GM19035 (cell line): Measurements from ENCODE around the gene DENND5A.
"Not testable (repeated sequence)": the region's sequence is repeated elsewhere in the genome, so short reads cannot be mapped to it uniquely, and the experiment has no call there.

Source experiments
- ATAC-seq: cut with Tn5 transposase; IDR thresholded peaks from one replicate; pipeline ENCODE4 v1.9.1; 2021; ENCODE audit not compliant: unreplicated experiment

DENND5A gene

DNA sequence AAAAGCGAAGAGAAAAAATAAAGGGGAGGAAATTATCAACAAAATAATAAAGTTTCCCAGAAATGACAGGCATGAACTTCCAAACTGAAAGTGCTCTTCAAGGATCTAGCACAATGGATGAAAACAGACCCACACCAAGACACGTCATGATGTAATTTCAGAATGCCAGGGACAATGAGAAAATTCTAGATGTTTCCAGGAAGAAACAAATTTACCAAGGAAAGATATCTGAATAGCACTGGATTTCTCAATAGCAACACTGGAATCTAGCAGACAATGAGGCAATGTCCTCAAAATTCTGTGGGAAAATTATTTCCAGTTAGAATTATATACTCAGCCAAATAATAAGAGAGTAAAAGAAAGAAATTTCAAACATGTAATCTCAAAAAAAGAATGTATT, 46.0 kb downstream of the DENND5A start:
- no peak for ATAC-seq

DNA sequence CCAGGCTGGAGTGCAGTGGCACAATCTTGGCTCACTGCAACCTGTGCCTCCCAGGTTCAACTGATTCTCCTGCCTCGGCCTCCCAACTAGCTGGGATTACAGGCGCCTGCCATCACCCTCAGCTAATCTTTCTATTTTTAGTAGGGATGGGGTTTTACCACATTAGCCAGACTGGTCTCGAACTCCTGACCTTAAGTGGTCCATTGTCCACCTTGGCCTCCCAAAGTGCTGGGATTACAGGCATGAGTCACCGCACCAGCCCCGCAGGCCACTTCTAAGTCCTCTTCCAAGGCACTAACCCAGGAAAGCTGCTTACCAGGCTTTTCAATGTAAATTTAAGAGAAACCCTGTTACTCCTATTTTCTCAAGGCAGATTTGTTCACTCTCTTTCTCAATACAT, 50.4 kb downstream of the DENND5A start:
- no peak for ATAC-seq

DNA sequence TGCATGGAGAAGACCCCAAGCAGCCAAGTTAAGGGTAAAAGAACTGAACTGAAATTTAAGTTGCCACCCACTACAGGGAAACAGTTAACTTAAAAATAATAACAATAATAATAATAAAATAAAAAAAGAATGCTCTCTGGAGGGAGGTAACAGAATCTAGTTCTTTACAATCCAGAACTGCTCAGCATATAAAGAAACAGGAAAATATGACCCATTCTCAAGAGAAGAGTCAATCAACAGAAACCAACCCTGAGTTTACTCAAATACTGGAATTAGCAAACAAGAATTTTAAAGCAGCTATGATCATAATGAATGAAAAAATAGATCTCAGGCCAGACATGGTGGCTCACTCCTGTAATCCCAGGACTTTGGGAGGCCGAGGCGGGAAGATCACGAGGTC, 53.8 kb downstream of the DENND5A start:
- ATAC-seq, result peak; percentile 19

DNA sequence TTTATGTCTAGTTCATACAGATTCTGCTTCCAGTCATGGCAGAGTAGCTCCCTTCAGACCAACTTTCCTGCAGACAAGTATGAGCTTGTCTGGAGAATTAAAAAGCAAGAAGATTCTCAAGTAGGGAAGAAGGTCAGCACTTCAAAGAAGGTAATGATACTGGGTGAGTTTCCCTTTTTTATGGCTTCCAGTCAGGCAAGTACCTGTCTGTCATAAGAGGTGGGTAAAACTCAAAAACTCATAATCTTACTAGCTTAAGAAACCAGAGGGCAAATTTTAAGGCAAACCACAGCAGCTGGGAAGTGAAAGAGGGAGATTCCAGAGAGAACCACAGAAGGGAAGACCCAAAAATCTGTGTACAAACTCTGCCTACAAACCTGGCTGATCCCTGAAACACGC, 54.2 kb downstream of the DENND5A start:
- peak; percentile 39 for ATAC-seq

DNA sequence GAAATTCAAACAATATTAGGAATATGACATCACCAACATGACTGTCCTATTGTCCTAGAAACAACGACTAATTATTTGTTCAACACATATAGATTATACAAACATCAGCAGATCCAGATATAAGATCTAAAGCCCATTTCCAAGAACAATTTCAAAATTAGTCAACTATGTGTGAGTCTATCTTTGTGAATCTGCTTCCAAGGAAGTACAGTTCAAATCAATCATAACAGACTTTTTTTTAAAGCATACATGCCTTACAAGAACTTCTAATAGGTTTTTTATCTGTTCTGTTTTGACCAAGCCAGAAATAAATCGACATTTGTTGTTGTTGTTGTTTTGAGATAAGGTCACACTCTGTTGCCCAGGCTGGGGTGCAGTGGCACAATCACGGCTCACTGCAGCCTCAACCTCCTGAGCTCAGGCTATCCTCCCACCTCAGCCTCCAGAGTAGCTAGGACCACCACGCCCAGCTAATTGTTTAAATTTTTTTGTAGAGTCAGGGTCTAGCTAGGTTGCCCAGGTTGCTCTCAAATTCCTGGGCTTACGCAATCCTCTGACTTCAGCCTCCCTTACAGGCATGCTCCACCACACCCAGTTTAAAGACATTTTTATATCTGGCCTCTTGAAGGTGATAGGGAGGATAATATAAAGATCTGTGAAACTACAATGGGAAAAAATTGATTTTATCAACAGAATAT, 54.8 kb downstream of the DENND5A start:
- ATAC-seq, result no peak

DNA sequence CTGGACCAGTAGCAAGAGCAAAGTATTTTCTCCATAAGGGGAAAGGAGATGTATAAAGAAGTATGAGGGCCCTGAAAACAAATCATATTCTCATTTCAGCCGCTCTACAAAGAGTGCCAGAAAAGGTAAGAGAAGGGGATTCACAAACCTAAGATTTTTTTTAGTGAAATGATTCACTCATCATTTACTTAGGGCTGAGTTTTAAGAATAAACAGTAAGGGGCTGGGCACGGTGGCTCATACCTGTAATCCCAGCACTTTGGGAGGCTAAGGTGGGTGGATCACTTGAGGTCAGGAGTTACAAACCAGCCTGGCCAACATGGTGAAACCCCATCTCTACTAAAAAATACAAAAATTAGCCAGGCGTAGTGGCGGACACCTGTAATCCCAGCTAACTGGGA, 55.5 kb downstream of the DENND5A start:
- not testable (repeated sequence) for ATAC-seq

DNA sequence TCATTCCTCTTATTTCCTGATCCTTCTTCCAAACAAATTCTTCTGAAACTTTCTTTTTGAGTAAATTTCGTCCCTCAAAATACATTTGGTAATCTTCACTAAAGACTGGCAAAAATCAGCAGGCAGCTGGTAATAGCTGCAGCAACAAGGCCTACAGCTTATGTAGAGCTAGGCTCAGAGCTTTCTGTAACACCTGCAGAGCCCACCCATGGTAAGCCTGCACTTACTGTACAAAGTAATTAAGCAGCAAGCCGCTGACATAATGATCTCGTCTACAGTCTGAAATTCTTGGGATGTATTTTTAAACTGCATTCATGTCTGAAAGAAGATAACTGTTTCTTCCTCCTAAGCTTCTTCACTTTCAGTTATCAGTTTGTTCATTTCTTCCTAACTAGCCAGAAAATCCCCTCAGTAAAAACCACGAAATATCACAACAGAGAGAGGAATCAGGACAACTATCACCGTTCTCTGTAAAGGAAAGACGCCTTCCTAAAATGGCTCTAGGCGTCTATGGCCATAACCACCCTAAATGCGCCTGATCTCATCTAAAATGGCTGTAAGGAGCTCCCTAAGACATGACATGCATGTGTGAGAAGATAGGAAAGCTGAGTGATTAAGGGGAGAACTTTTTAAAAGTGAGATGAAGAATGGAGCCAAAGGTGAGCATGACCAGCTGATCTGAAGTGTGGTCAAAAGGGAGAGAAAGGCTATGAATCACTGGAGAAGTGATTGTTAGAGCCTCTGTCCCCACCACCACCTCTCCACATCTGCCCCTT, 56.2 kb downstream of the DENND5A start:
- no peak for ATAC-seq

DNA sequence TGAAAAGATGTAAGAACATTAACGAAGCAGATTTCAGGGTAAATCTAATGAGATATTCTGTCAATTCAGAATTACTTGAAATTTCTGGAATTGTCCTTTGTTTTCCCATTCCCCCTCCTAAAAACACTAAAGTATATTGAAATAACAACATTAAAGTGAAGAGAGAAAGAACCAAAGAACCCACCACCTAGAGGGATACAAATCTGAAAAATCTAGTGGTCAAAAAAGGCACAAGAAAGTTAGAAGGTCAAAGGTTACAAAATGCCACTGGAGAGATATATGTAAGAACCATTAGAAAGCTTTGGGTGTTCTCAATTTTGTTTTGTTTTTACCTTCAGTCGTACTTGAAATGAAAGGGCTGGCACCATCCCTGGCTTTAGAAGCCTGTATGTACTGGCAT, 57.9 kb downstream of the DENND5A start:
- no peak for ATAC-seq

DNA sequence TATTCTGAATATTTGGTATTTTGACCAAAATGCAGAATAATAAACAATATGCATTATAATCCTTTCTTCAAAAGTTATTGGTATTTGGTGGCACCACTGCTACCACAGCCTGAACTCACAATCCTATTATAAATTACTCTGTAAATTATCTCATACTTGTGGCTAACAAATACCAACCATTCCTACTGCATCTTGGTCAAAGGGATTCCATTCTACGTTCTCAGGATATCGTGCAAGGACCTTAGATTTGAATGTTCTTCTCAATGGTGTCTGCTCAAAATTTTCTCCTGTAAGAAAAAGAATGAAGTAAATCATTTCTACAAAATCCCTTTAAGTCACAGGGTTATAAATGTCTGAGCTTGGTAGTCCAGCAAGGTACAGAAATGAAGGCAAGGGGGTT, 58.7 kb downstream of the DENND5A start:
- ATAC-seq, result no peak

DNA sequence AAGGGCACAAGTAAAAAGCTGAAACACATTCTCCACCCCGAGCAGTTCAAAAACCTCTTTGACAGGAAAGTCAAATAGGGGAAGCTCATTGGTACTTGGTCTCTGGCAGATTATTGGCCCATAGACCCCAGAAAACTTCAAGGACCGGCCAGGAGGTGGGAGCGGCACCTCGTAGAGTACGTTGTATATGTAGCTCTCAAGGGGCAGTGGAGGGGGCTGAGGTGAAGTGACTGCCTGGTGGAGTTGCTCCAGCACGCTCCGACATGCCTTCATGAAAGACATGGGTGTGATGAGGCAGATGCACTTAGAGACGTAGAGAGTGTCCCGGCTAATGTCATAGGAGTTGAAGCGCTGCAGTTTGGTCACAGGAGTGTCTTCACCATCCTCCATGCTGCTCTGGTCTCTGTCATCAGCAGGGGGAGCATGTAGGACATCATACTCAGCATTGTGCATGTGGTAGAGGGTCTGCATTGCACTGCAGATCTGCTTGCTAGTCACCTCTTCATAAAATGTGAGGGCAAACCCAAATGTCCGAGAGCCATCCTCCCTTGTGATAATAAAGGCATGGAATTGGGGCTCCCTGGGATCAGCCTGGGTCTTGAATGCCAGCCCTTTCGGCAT, 61.3 kb downstream of the DENND5A start:
- ATAC-seq, result no peak

DNA sequence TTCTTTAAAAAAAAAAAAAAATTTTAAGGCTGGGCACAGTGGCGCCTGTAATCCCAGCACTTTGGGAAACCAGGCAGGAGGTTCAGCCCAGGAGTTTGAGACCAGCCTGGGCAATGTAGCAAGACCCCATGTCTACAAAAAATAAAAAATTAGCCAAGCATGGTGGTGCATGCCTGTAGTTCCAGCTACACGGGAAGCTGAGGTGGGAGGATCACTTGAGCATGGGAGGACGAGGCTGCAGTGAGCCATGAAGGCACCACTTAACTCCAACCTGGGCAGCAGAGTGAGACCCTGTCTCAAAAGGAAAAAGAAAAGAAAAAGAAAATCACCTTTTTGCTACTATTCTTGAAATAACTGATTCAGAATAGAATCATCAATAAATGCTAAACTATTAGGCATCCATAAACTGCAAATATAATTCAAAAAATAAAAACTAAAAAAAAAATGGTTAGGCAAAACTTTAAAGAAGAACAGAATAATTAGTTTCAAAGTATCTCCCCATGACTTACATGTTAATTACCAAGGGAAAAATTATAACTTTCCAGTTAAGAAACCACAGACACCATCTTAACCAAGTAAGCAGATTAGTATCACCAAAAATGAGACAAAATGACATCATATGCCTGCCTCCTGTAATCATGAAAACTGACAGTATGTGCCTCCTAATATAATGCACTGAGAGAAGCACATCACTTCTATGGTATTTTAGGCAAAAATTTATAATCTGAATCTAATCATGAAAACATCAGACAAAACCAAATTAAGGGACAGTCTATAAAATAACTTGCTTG, 63.6 kb downstream of the DENND5A start:
- ATAC-seq, result no peak

DNA sequence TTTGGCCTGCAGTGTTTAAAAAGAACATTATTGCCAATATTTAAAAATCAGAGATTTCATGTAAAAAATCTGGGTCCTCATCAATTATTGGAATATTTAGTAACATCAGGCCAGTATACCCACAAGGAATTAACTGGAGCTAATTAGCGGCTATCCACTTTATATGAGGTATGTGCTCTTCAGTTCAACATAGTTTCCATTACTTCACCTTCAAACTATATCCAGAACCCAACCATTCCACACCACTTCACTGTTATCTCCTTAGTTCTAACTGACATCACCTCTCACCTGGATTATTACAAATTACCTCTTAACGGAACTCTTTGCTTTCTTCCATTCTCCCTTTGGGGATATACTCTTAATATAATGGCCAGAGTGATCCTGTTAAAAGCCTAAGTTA, 64.7 kb downstream of the DENND5A start:
- ATAC-seq, result no peak

DNA sequence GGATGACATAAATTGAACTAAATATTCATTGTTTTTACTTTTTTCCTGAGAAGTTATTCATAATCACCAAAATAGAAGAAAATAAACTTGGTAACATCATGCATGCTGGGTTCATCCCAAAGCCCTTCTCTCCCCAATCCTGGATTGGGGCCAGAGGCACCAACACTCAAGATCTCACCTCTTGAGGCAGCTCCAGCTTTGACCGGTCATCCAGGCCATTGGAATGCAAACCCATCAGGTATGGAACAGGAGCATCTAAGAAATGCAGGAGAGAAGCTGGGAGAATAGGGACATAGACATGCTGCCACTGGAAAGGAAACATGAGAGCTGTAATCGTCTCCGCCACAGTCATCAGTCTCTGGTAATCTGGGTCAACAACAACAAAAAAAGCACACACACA, 71.8 kb downstream of the DENND5A start:
- no peak for ATAC-seq

DNA sequence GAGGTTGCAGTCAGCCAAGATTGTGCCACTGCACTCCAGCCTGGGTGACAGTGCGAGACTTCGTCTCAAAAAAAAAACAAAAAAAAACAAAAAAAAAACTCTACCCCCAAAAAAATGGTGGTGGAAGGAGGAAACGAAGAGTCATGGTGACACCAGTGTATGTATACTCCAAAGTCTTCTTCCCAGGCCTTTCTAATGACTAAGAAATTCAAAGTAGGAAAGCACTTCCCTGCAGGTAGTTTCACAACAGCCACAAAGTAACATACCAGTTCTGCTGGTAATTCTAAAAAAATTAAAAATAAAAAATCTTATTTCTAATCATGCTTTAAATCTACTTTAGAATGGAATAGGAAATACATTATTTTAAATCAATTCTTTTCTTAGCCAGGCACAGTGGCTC, 72.6 kb downstream of the DENND5A start:
- no peak for ATAC-seq

DNA sequence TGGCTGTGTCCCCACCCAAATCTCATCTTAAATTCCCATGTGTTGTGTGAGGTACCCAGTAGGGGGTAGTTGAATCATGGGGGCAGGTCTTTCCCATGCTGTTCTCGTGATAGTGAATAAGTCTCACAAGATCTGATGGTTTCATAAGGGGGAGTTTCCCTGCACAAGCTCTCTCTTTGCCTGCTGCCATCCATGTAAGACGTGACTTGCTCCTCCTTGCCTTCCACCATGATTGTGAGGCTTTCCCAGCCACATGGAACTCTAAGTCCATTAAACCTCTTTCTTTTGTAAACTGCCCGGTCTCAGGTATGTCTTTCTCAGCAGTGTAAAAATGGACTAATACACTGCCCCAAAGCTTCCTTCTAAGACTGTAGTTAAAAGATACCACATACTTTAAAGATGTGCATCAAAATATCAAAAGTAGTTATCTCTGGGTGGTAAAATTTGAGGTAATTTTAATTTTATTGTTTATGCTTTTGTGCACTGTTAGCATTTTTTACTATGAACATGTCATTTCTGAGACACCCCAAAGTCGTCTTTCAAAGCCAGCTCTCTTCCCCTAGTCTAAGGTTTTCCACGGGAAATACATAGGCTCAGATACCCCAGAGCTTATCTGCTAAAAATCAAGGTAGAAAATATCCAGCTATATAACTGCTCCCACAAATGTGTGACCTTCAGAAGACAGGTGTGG, 74.7 kb downstream of the DENND5A start:
- ATAC-seq, result not testable (repeated sequence)

DNA sequence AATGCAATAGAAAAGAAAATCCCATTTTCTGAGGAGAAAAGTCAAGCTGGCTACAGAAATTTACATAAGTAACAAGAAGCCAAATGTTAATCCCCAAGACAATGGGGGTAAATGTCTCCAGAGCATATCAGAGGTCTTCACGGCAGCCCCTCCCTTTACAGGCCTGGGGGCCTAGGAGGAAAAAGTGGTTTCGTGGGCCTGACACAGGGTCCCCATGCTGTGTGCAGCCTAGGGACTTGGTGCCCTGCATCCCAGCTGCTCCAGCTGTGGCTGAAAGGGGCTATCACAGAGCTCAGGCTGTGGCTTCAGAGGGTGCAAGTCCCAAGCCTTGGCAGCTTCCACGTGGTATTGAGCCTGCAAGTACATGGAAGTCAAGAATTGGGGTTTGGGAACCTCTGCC, 76.3 kb downstream of the DENND5A start:
- ATAC-seq, result not testable (repeated sequence)

DNA sequence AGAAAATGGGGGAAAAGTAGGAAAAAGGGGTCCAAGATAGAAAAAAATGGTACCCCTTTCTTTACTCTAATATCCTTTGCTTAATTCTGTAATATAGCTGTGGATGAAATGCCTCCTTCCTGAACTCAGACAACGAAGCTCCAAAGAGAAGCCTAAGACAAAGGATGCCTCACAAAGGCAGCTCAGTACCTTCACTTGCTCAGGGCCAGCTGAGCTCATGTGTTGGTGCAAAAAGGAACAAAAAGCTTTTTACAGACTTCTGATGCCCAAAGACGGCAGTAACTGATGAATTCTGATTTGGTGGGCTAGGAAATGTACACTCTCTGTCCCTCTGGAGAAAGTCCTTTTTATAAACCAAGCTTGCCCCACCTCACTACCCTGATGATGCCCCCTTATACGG, 77.5 kb downstream of the DENND5A start:
- no peak for ATAC-seq

DNA sequence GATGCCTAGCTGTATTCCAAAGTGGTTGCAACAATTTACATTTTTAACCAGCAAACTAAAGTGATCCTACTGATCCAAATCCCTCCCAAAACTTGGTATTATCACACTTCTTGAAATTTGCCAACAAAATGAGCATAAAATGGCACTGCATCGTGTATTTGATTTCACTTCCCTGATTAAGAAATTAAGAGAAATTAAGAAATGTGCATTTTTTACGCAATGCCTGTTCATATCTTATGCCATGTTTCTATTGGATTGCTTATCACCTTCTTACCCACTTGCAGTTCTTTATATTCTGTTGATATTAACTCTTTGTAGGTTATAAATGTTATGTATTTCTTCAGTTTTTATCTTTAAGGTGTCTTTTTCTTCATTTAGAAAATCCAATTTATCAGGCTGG, 80.6 kb downstream of the DENND5A start:
- no peak for ATAC-seq

DNA sequence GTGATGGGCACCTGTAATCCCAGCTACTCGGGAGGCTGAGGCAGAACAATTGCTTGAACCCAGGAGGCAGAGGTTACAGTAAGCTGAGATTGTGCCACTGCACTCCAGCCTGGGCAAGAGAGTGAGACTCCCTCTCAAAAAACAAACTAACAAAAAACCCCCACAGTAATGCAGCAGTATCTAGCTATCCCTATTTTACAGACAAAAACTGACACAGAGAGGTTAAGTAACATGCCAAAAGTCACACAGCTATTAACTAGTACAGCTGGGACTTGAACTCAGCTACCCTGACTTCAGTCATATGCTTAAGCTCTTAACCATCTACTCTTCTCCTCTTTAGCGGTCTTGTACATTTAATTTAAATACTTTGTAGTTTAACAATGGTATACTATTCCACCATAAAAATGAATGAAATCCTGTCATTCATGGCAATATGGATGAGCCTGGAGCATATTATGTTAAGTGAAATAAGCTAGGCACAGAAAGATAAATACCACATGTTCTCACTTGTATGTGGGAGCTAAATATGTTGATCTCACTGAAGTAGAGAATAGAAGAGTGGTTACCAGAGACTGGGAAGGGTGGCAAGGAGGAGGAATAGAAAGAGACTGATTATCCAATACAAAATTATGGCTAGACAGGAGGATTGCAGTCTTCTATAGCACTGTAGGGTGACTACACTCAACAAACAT, 82.8 kb downstream of the DENND5A start:
- ATAC-seq, result no peak

DNA sequence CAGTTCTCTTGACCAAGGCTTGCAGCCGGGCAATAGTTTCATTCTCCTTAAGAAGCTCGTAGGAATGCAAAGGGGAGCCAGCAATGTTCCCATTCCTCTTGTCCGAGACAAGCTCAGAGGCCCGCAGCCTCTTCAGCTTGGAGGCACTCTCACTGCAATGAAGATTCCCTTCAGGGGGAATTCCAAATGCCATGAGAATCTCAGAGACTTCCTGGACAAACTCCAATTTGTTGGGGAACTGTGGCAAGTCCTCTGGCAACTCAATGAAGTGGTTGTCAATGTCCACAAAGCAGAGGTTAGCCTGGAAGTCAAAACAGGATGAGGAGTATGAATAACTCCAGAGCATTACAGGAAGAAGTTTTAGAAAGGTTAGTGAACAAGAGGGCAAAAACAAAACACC, 84.4 kb downstream of the DENND5A start:
- ATAC-seq, result no peak
